HEK293 (cell line): ENCODE results near the gene MYO5B.

Source experiments
- CTCF ChIP-seq: fragments of 450-650 bp; formaldehyde crosslinking; IDR thresholded peaks from 2 replicates; pipeline ENCODE4 v1.5.1; 2016; ENCODE audit warnings: missing biosample characterization, missing genetic modification characterization
- GLI4 ChIP-seq: fragments of 450-650 bp; formaldehyde crosslinking; IDR thresholded peaks from 2 replicates; pipeline ENCODE4 v1.5.1; 2016; ENCODE audit warnings: missing biosample characterization, missing genetic modification characterization
- KLF9 ChIP-seq: fragments of 450-650 bp; formaldehyde crosslinking; IDR thresholded peaks from 2 replicates; pipeline ENCODE4 v1.5.1; 2016; ENCODE audit warnings: missing biosample characterization, missing genetic modification characterization, low read depth
- PATZ1 ChIP-seq: fragments of 450-650 bp; formaldehyde crosslinking; IDR thresholded peaks from 2 replicates; pipeline ENCODE4 v1.5.1; 2016; ENCODE audit warnings: missing biosample characterization, missing genetic modification characterization
- ZBTB1 ChIP-seq: fragments of 450-650 bp; formaldehyde crosslinking; IDR thresholded peaks from 2 replicates; pipeline ENCODE4 v1.5.1; 2016; ENCODE audit warnings: missing biosample characterization, missing genetic modification characterization
- ZFP3 ChIP-seq: fragments of 450-650 bp; formaldehyde crosslinking; IDR thresholded peaks from 2 replicates; pipeline ENCODE4 v1.5.1; 2016; ENCODE audit warnings: low read depth, missing biosample characterization, missing genetic modification characterization
- ZFP37 ChIP-seq: fragments of 450-650 bp; formaldehyde crosslinking; IDR thresholded peaks from 2 replicates; pipeline ENCODE4 v1.5.1; 2016; ENCODE audit warnings: missing biosample characterization, missing genetic modification characterization
- ZNF394 ChIP-seq: fragments of 450-650 bp; formaldehyde crosslinking; IDR thresholded peaks from 2 replicates; pipeline ENCODE4 v1.5.1; 2016; ENCODE audit warnings: missing biosample characterization, missing genetic modification characterization, mild to moderate bottlenecking, moderate library complexity, borderline replicate concordance
- ZNF549 ChIP-seq: fragments of 450-650 bp; IDR thresholded peaks from 2 replicates; pipeline ENCODE4 v1.5.1; 2018; ENCODE audit warnings: missing biosample characterization, missing genetic modification characterization, mild to moderate bottlenecking, inconsistent platforms, moderate library complexity
- ZNF677 ChIP-seq: fragments of 450-650 bp; IDR thresholded peaks from 2 replicates; pipeline ENCODE4 v1.5.0; 2018; ENCODE audit warnings: missing biosample characterization, mild to moderate bottlenecking, missing genetic modification characterization, moderate library complexity
- ZNF777 ChIP-seq: fragments of 450-650 bp; formaldehyde crosslinking; IDR thresholded peaks from 2 replicates; pipeline ENCODE4 v1.5.1; 2017; ENCODE audit warnings: missing biosample characterization, missing genetic modification characterization, borderline replicate concordance
- ZSCAN5A ChIP-seq: fragments of 450-650 bp; formaldehyde crosslinking; IDR thresholded peaks from 2 replicates; pipeline ENCODE4 v1.5.1; 2016; ENCODE audit warnings: missing biosample characterization, missing genetic modification characterization
- TF ChIP-seq, protein P1 (sequence below): fragments of 450-650 bp; formaldehyde crosslinking; IDR thresholded peaks from 2 replicates; pipeline ENCODE4 v1.5.1; 2016; ENCODE audit warnings: missing biosample characterization, missing genetic modification characterization, borderline replicate concordance

DNA sequence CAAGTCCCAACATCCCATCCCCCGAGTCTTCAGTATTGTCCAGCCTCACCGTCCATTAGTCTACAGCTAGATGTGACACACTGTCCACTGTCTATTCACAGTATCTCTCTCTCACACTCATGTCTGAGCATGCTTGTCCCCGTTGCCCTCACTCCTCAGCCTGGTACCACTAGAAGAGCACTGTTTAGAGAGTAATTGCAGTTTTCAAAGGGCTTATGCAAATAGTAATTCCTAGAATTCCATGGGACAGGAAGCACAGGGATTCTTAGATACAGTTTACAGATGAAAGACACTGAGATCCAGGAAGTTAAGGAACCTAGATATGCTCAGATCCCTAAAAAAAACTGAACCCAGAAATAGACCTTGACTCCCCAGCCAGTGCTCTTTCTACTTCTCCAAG is 125.5 kb downstream of the MYO5B start:
- TF ChIP-seq PATZ1 (tag by site-specific recombination) (no peak), ZNF777 (tag by site-specific recombination) (no peak), GLI4 (tag by site-specific recombination) (no peak), CTCF (no peak), ZNF394 (no peak), ZNF677 (tag by site-specific recombination) (no peak), ZSCAN5A (no peak), ZBTB1 (tag by site-specific recombination) (no peak), ZFP37 (no peak), ZNF549 (tag by site-specific recombination) (no peak), ZFP3 (no peak), KLF9 (tag by site-specific recombination) (no peak)
- TF ChIP-seq, protein P1, sequence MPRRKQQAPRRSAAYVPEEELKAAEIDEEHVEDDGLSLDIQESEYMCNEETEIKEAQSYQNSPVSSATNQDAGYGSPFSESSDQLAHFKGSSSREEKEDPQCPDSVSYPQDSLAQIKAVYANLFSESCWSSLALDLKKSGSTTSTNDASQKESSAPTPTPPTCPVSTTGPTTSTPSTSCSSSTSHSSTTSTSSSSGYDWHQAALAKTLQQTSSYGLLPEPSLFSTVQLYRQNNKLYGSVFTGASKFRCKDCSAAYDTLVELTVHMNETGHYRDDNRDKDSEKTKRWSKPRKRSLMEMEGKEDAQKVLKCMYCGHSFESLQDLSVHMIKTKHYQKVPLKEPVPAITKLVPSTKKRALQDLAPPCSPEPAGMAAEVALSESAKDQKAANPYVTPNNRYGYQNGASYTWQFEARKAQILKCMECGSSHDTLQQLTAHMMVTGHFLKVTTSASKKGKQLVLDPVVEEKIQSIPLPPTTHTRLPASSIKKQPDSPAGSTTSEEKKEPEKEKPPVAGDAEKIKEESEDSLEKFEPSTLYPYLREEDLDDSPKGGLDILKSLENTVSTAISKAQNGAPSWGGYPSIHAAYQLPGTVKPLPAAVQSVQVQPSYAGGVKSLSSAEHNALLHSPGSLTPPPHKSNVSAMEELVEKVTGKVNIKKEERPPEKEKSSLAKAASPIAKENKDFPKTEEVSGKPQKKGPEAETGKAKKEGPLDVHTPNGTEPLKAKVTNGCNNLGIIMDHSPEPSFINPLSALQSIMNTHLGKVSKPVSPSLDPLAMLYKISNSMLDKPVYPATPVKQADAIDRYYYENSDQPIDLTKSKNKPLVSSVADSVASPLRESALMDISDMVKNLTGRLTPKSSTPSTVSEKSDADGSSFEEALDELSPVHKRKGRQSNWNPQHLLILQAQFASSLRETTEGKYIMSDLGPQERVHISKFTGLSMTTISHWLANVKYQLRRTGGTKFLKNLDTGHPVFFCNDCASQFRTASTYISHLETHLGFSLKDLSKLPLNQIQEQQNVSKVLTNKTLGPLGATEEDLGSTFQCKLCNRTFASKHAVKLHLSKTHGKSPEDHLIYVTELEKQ: no peak
